NCI-H69 (cell line): ENCODE data around the gene FAM81B.
"Not testable (repeated sequence)": the region's sequence is repeated elsewhere in the genome, so short reads cannot be mapped to it uniquely, and the experiment has no call there.

Experiments used
- DNase-seq: peaks from one replicate; lab custom pipeline; 2025; lab: John Stamatoyannopoulos, UW

FAM81B gene

GRCh38 chr5:95390812-95391492 is at the start of gene FAM81B:
Gene FAM81B, plus strand, starts transcription at chr5:95391366. Its CDS starts 24 bp downstream, at chr5:95391390.
- DNase-seq: no peak

- not testable (repeated sequence) for DNase-seq
Observed at GRCh38 chr5:95341444-95341843, 49.7 kb upstream of the FAM81B start.

GRCh38 chr5:95347506-95348120 is 43.6 kb upstream of the FAM81B start:
- DNase-seq: no peak

- DNase-seq: no peak
Observed at GRCh38 chr5:95350631-95351030, 40.5 kb upstream of the FAM81B start.

- no peak for DNase-seq
Observed at GRCh38 chr5:95352691-95353090, 38.5 kb upstream of the FAM81B start.

GRCh38 chr5:95358320-95358719 is 32.8 kb upstream of the FAM81B start:
- DNase-seq: no peak

GRCh38 chr5:95358848-95359247 is 32.3 kb upstream of the FAM81B start:
- no peak for DNase-seq

GRCh38 chr5:95360667-95361066 is 30.5 kb upstream of the FAM81B start:
- DNase-seq: not testable (repeated sequence)

GRCh38 chr5:95365302-95366095 is 25.7 kb upstream of the FAM81B start:
- peak; percentile 45 for DNase-seq

GRCh38 chr5:95369782-95370181 is 21.4 kb upstream of the FAM81B start:
- DNase-seq: no peak

- DNase-seq: peak; percentile 26
Observed at GRCh38 chr5:95374061-95374460, 17.1 kb upstream of the FAM81B start.

GRCh38 chr5:95375591-95375990 is 15.6 kb upstream of the FAM81B start:
- no peak for DNase-seq

GRCh38 chr5:95379133-95379532 is 12.0 kb upstream of the FAM81B start:
- DNase-seq: no peak

- DNase-seq: no peak
Observed at GRCh38 chr5:95380103-95380628, 11.0 kb upstream of the FAM81B start.

- DNase-seq: peak; percentile 86
Observed at GRCh38 chr5:95382801-95383200, 8.4 kb upstream of the FAM81B start.

- DNase-seq: no peak
Observed at GRCh38 chr5:95384485-95385213, 6.5 kb upstream of the FAM81B start.

- DNase-seq: no peak
Observed at GRCh38 chr5:95385334-95385733, 5.8 kb upstream of the FAM81B start.

- not testable (repeated sequence) for DNase-seq
Observed at GRCh38 chr5:95391965-95392364, 799 bp downstream of the FAM81B start.

- peak; percentile 61 for DNase-seq
Observed at GRCh38 chr5:95392593-95393182, 1.5 kb downstream of the FAM81B start.

GRCh38 chr5:95393279-95393678 is 2.1 kb downstream of the FAM81B start:
- no peak for DNase-seq

GRCh38 chr5:95398989-95399388 is 7.8 kb downstream of the FAM81B start:
- no peak for DNase-seq

GRCh38 chr5:95401626-95402025 is 10.5 kb downstream of the FAM81B start:
- DNase-seq: no peak
